Measurements from ENCODE around the gene IL17RA. TPM values are rescaled to one million over a fixed set of nuclear protein-coding genes. Genes with fewer than 3 reads are reported as not detected.

IL17RA gene
- total and polyA plus RNA-seq, 4 donors, result 9.0 to 45.1 (median 22.6) TPM

DNA sequence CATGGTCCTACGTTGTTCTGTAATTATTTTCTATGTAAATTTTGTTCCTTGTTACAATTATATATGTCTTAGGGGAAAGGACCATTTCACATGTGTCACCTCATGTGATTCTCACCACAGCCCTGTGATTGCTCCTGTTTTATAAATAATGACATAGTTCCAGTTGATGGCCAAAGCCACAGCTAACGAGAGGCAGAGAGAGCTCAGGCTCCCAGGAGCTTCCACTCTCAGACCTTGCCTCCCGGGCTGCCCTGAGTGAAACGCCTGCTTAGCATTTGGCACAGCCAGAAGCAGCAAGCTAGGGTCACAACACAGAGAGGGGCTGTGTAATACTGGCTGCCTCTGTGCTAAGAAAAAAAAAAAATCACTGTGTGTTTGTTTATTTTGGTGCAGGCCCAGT lies 30.4 kb downstream of the IL17RA start:
- peaks cover 0 to 3% (median 0%) of the 10 kb centered on the region in 4 donors for H3K36me3 ChIP-seq (ENCODE audit: control insufficient read depth in 4 of 4, insufficient read depth in 4 of 4, low read length in 4 of 4)
- H3K27me3 ChIP-seq (ENCODE audit: control insufficient read depth in 3 of 3, insufficient read depth in 3 of 3, low read length in 2 of 3), result peaks cover 4 to 12% (median 6%) of the 10 kb centered on the region in 3 donors
- no peak overlapping the region for H3K4me3 ChIP-seq
- no peak overlapping the region for H3K27ac ChIP-seq (ENCODE audit: low read depth in 1 of 2, low read length in 1 of 2)
- peaks cover 0 to 4% (median 0%) of the 10 kb centered on the region in 4 donors for H3K9me3 ChIP-seq (ENCODE audit: control insufficient read depth in 4 of 4, insufficient read depth in 3 of 4, low read length in 3 of 4)
- DNase-seq (no peak), ATAC-seq (ENCODE audit: insufficient read depth, low FRiP score) (no peak)
- TF ChIP-seq, protein P1, sequence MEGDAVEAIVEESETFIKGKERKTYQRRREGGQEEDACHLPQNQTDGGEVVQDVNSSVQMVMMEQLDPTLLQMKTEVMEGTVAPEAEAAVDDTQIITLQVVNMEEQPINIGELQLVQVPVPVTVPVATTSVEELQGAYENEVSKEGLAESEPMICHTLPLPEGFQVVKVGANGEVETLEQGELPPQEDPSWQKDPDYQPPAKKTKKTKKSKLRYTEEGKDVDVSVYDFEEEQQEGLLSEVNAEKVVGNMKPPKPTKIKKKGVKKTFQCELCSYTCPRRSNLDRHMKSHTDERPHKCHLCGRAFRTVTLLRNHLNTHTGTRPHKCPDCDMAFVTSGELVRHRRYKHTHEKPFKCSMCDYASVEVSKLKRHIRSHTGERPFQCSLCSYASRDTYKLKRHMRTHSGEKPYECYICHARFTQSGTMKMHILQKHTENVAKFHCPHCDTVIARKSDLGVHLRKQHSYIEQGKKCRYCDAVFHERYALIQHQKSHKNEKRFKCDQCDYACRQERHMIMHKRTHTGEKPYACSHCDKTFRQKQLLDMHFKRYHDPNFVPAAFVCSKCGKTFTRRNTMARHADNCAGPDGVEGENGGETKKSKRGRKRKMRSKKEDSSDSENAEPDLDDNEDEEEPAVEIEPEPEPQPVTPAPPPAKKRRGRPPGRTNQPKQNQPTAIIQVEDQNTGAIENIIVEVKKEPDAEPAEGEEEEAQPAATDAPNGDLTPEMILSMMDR (IDR thresholded peaks at IDR 0.05; ENCODE audit: control extremely low read depth, extremely low read depth), result no peak
- 39 to 48% methylated on average over 4 of the region's 4 CpGs for WGBS, 2 donors
- peaks cover 0 to 13% (median 3%) of the 10 kb centered on the region in 5 donors for H3K4me1 ChIP-seq (ENCODE audit: control insufficient read depth in 5 of 5, insufficient read depth in 5 of 5, low read length in 5 of 5)
- H3K9ac ChIP-seq (ENCODE audit: insufficient read depth in 1 of 2, low read length in 2 of 2), result no peak overlapping the region

DNA sequence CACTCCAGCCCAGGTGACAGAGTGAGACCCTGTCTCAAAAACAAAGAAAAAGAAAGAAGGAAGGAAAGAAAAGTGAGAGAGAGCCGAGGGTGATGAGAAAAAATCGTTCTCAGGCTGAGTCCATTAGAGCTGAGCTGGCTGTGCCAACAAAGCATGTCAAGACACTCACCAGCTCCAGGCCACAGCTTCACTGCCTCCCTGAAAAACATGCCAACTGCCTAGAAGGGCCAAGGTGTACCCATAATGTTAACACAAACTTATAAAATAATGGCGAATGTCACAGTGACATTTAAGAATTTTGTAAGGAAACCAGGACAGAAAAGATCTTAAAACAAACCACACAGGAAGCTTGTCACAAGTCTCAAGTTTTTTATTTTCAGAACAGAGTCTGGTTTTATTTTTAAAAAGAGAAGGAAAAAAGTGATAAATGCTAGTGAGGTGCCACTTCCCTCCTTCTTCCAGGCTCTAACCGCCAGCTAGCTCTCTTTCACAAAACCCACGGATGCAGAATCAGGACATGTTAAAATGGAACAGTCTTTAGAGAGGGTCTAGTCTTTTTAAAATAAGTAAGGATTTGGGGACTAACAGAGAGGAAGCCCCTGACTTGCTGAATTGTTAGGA lies 31.3 kb downstream of the IL17RA start:
- ATAC-seq (ENCODE audit: insufficient read depth, low FRiP score) (no peak), DNase-seq (no peak)
- Histone ChIP-seq H3K4me1 (ENCODE audit: control insufficient read depth in 5 of 5, insufficient read depth in 5 of 5, low read length in 5 of 5) (peaks cover 0 to 19% (median 3%) of the 10 kb centered on the region in 5 donors), H3K36me3 (ENCODE audit: control insufficient read depth in 4 of 4, insufficient read depth in 4 of 4, low read length in 4 of 4) (no peaks in the 10 kb centered on the region), H3K9ac (ENCODE audit: insufficient read depth in 1 of 2, low read length in 2 of 2) (no peak overlapping the region), H3K9me3 (ENCODE audit: control insufficient read depth in 4 of 4, insufficient read depth in 3 of 4, low read length in 3 of 4) (peaks cover 0 to 4% (median 0%) of the 10 kb centered on the region in 4 donors), H3K4me3 (no peak overlapping the region), H3K27me3 (ENCODE audit: control insufficient read depth in 3 of 3, insufficient read depth in 3 of 3, low read length in 2 of 3) (peaks cover 4 to 12% (median 6%) of the 10 kb centered on the region in 3 donors), H3K27ac (ENCODE audit: low read depth in 1 of 2, low read length in 1 of 2) (no peak overlapping the region)
- WGBS, 2 donors, result 21 to 45% methylated on average over 5 of the region's 5 CpGs
- TF ChIP-seq, protein P1 (IDR thresholded peaks at IDR 0.05; ENCODE audit: control extremely low read depth, extremely low read depth), result no peak

DNA sequence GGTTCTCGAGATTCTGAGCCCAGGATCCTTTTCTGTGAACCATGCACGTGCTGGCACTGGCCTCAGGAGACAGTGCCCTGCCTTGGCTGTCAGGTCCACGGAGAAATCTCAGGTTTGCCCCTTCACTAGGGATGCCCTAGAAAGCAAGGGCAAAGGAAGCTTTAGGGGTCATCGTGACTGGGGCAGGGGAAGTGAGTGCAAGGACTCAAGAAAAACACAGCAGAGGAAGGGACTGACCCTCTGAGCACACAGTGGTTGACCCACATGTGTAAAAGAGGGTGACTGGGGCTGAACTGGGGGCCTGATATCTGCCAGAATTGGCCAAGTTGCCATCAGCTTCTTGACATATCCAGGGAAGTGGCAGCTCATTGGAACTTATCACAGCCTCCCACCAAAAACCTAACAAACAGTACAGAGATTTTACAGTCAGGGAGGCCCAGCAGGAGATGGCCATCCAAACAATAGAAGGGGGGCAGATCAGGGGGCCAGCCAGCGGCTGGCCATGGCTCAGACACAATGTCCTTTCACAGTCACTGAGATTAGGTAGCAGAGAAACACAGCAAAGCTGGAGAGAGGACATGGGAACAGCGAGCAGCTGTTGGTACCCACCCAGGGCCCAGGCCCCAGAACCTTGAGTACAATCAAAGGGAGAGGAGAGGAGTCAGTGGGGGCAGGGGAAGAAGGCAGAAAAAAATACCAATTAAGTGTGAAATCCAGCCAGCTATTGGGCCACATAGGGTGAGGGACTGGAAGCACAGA lies 32.0 kb downstream of the IL17RA start:
- Histone ChIP-seq H3K9me3 (ENCODE audit: control insufficient read depth in 4 of 4, insufficient read depth in 3 of 4, low read length in 3 of 4) (peaks cover 0 to 4% (median 0%) of the 10 kb centered on the region in 4 donors), H3K27me3 (ENCODE audit: control insufficient read depth in 3 of 3, insufficient read depth in 3 of 3, low read length in 2 of 3) (peaks cover 4 to 15% (median 9%) of the 10 kb centered on the region in 3 donors), H3K4me3 (no peak overlapping the region), H3K9ac (ENCODE audit: insufficient read depth in 1 of 2, low read length in 2 of 2) (no peak overlapping the region), H3K4me1 (ENCODE audit: control insufficient read depth in 5 of 5, insufficient read depth in 5 of 5, low read length in 5 of 5) (peaks cover 0 to 23% (median 4%) of the 10 kb centered on the region in 5 donors), H3K36me3 (ENCODE audit: control insufficient read depth in 4 of 4, insufficient read depth in 4 of 4, low read length in 4 of 4) (no peaks in the 10 kb centered on the region), H3K27ac (ENCODE audit: low read depth in 1 of 2, low read length in 1 of 2) (no peak overlapping the region)
- DNase-seq (no peak), ATAC-seq (ENCODE audit: insufficient read depth, low FRiP score) (no peak)
- TF ChIP-seq, protein P1 (IDR thresholded peaks at IDR 0.05; ENCODE audit: control extremely low read depth, extremely low read depth), result no peak
- WGBS, 2 donors, result 29 to 43% methylated on average over 6 of the region's 6 CpGs

Measured in lung (tissue), 12 donors.